Endothelial cell of umbilical vein (primary cell): Measurements from ENCODE around the gene INPP4B.

Source experiments
- EZH2 ChIP-seq: IDR thresholded peaks from 2 replicates; pipeline ENCODE4 v1.6.1; 2012; ENCODE audit warnings: borderline replicate concordance, low read depth, mild to moderate bottlenecking, moderate library complexity, low read length, inconsistent platforms; ENCODE audit not compliant: severe bottlenecking
- FOS ChIP-seq: IDR thresholded peaks from 2 replicates; pipeline ENCODE4 v1.6.1; 2011; ENCODE audit warnings: mild to moderate bottlenecking, low read length, moderate library complexity, borderline replicate concordance; ENCODE audit not compliant: insufficient read depth
- GATA2 ChIP-seq: IDR thresholded peaks from 2 replicates; pipeline ENCODE4 v1.7.0; 2011; ENCODE audit warnings: low read depth, mild to moderate bottlenecking, moderate library complexity, mixed read lengths, low read length; ENCODE audit not compliant: insufficient read length, insufficient read depth
- JUN ChIP-seq: IDR thresholded peaks from 2 replicates; pipeline ENCODE4 v1.6.1; 2011; ENCODE audit warnings: borderline replicate concordance, low read depth; ENCODE audit not compliant: insufficient read length, insufficient read depth
- MYC ChIP-seq: IDR thresholded peaks from one replicate; pipeline ENCODE4 v1.6.1; 2011; ENCODE audit warnings: mild to moderate bottlenecking, low read depth, low read length
- POLR2A ChIP-seq: IDR thresholded peaks from 2 replicates; pipeline ENCODE4 v1.6.1; 2012; ENCODE audit warnings: low read depth, mild to moderate bottlenecking, control low read depth, low read length
- POLR2AphosphoS5 ChIP-seq: IDR thresholded peaks from 2 replicates; pipeline ENCODE4 v1.6.1; 2012; ENCODE audit warnings: low read depth, mild to moderate bottlenecking, control low read depth, low read length, moderate library complexity; ENCODE audit not compliant: insufficient read depth
- TF ChIP-seq, protein P1 (sequence below), 2 donors: IDR thresholded peaks; 1 replicate in 1 of 2; 2 replicates in 1 of 2; pipeline ENCODE4 v1.5.1; 2011; ENCODE audit warnings: low read length in 2 of 2, mild to moderate bottlenecking in 2 of 2, moderate library complexity in 2 of 2, control low read depth in 1 of 2, inconsistent platforms in 1 of 2, low read depth in 1 of 2; ENCODE audit not compliant: insufficient read depth in 1 of 2; ENCODE audit errors: extremely low read depth in 1 of 2
- TF ChIP-seq, protein P2 (sequence below): IDR thresholded peaks from 2 replicates; pipeline ENCODE4 v1.6.1; 2011; ENCODE audit not compliant: insufficient read depth, insufficient read length

DNA sequence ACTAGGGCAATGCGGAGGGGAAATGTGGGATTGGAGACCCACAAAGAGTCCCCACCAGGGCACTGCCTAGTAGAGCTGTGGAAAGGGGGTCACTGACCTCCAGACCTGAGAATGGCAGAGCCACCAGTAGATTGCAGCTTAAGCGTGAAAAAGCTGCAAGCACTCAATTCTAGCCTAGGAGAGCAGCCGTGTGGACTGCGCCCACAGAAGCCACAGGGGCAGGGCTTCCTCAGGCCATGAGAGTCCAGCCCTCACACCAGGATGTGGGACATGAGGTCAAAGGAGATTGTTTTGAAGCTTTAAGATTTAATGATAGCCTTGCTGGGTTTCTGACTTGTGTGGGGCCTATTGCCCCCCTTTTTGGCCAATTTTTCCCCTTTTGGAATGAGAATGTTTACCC is 379.0 kb downstream of the INPP4B start:
- TF ChIP-seq POLR2AphosphoS5 (no peak), POLR2A (no peak), EZH2 (no peak), MYC (no peak), GATA2 (no peak), FOS (no peak), JUN (no peak)
- TF ChIP-seq, protein P1, sequence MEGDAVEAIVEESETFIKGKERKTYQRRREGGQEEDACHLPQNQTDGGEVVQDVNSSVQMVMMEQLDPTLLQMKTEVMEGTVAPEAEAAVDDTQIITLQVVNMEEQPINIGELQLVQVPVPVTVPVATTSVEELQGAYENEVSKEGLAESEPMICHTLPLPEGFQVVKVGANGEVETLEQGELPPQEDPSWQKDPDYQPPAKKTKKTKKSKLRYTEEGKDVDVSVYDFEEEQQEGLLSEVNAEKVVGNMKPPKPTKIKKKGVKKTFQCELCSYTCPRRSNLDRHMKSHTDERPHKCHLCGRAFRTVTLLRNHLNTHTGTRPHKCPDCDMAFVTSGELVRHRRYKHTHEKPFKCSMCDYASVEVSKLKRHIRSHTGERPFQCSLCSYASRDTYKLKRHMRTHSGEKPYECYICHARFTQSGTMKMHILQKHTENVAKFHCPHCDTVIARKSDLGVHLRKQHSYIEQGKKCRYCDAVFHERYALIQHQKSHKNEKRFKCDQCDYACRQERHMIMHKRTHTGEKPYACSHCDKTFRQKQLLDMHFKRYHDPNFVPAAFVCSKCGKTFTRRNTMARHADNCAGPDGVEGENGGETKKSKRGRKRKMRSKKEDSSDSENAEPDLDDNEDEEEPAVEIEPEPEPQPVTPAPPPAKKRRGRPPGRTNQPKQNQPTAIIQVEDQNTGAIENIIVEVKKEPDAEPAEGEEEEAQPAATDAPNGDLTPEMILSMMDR (IDR thresholded peaks at IDR 0.05; ENCODE audit: extremely low read depth in 1 of 2, insufficient read depth in 1 of 2, low read depth in 1 of 2, low read length in 2 of 2): no peak
- TF ChIP-seq, protein P2, sequence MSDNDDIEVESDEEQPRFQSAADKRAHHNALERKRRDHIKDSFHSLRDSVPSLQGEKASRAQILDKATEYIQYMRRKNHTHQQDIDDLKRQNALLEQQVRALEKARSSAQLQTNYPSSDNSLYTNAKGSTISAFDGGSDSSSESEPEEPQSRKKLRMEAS: no peak
